GM19193 (cell line): ENCODE data around the gene GALNT8.

ENCODE experiments used
- POLR2A ChIP-seq: IDR thresholded peaks from 4 replicates; pipeline ENCODE4 v1.6.1; 2011; ENCODE audit not compliant: insufficient read depth, insufficient read length; ENCODE audit errors: extremely low read depth

The GALNT8 gene, protein sequence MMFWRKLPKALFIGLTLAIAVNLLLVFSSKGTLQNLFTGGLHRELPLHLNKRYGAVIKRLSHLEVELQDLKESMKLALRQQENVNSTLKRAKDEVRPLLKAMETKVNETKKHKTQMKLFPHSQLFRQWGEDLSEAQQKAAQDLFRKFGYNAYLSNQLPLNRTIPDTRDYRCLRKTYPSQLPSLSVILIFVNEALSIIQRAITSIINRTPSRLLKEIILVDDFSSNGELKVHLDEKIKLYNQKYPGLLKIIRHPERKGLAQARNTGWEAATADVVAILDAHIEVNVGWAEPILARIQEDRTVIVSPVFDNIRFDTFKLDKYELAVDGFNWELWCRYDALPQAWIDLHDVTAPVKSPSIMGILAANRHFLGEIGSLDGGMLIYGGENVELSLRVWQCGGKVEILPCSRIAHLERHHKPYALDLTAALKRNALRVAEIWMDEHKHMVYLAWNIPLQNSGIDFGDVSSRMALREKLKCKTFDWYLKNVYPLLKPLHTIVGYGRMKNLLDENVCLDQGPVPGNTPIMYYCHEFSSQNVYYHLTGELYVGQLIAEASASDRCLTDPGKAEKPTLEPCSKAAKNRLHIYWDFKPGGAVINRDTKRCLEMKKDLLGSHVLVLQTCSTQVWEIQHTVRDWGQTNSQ

DNA sequence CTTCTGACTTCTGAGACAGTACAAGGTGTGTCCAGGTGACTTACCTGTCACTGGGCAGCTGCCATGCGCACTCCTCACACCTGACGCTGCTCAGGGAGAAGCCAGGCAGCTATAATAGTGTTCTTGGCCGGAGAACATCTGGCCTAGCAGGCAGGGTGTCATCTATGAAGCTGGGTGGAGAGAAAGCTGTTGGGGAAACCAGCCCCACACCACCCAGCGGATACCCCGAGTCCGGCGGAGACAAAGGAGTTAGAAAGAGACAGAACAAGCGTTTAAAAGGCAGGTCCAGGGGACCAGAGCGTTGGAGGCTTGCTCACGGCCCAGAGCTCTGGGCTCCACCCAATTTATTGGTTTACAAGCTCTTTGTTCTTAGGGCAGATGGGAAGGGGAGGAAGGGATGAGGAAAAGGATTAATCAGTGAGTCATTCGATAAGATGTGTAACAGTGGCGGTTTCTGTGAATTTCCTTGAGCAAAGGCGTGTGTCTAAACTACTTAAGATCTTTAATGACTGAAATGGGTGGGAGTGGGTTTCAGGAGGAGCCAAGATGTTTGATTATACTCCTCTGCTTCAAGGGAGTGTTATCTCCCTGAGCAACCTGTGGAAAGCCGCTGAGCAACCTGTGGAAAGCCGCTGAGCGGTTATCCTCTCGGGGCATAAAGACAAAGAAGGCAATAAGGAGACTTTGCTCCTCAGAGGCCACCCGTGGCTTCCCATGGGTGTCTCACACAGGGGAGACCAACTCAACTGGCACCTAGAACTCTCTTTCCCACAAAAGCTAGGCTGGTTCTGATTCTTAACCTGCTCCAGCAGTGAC lies at the start of gene GALNT8:
GALNT8 (plus strand) TSS at position 580 of the 816 bp plus-strand sequence. CDS start 278 bp downstream, outside the sequence.
- no peak for TF ChIP-seq POLR2A

DNA sequence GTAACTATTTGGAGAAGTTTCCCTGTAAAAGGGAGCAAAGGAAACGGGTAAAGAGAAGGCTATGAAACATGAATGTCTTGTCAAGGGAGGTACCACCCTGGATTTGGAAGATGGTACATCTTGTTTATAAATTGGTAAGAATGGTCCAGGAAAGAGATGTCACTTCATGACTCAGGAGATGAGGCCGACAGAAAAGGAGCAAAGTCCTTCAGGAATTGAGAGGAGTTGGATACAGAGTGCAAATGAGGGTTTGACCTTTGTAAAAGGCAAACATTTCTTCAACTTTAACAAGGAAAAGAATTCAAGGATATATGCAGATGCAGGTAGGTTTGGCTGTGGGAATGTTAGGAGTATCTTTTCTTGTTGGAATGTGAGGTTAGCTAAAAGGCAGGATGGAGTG lies 40.5 kb upstream of the GALNT8 start:
- no peak for TF ChIP-seq POLR2A

GRCh38 chr12:4681732-4682131 lies 38.5 kb upstream of the GALNT8 start:
- TF ChIP-seq POLR2A = no peak

GRCh38 chr12:4685317-4685716 lies 34.9 kb upstream of the GALNT8 start:
- TF ChIP-seq POLR2A = no peak

- TF ChIP-seq POLR2A = no peak
Measured at GRCh38 chr12:4690760-4691159, 29.4 kb upstream of the GALNT8 start.

DNA sequence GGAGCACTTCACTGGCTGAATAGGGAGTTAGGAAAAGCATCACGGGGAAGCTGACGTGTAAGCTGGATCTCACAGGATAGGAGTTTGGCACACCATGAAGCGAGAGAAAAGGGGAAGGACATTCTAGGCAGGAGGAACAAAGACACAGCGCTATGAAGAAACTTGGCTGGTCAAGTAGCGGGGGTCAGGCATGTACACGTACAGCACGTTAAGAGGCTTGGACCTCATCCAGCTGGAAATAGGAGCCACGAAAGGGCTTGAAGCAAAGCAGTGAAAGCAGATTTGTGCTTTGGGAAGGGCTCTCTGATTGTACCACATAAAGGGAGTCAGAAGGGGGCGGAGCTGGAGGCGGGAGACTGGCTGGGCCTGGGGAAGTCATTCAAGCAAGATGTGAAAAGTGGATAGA lies 19.6 kb upstream of the GALNT8 start:
- TF ChIP-seq POLR2A = no peak

DNA sequence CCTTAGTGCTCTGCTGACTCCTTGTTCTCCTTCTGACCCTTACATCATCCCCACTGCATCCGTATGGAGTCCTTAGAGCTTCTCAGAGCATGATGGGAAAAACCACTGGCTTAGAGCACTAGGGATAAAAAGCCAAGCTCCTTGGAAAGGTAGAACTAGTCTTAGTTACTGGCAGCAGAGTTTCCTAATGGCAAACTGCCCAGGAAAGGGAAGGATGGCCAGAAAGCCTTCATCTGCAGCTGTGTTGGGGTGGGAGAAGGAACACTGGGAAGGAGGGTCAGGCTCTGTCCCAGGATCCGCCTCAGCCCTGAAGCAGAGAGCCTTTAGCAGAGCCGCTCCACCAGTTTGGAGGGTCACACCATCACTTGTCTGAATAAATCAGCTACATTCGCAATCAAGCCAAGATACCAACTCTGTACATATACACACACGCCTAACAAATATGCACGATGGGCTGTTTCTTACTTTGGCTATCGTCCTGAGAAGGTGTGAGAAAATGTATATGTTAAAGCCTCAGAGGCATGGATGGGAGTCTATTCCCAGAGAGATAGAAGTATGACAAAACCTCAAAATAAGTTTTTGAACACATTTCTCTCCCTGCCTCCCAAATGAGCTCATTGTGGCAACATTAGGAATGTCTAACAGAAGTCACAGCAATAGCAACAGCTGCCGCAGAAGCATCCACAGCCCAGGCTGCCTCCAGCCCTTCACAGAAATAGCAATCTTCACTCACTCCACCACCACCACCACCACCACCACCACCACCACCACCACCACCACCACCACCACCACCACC lies 18.6 kb upstream of the GALNT8 start:
- no peak for TF ChIP-seq POLR2A

DNA sequence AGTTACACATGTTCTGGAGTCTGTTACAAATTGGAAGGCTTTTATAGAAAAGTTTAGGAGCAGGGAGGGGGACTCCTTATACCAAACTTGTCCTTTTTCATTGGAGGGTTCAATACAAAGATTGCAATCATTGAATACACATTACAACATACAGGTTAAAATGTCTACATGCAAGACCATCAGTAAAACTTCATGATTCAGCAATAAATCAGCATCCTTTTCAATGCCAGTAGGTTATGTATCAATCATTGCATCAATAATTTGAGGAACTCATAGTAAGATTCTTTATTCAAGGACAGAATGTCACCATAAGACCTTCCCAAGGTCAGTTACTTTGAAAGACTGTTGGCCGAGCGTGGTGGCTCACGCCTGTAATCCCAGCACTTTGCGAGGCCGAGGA lies 16.5 kb upstream of the GALNT8 start:
- no peak for TF ChIP-seq POLR2A

- no peak for TF ChIP-seq POLR2A
Measured at GRCh38 chr12:4705824-4706223, 14.4 kb upstream of the GALNT8 start.

- TF ChIP-seq POLR2A = no peak
Measured at GRCh38 chr12:4707306-4707705, 12.9 kb upstream of the GALNT8 start.

- TF ChIP-seq POLR2A = no peak
Measured at GRCh38 chr12:4710113-4710512, 10.1 kb upstream of the GALNT8 start.

DNA sequence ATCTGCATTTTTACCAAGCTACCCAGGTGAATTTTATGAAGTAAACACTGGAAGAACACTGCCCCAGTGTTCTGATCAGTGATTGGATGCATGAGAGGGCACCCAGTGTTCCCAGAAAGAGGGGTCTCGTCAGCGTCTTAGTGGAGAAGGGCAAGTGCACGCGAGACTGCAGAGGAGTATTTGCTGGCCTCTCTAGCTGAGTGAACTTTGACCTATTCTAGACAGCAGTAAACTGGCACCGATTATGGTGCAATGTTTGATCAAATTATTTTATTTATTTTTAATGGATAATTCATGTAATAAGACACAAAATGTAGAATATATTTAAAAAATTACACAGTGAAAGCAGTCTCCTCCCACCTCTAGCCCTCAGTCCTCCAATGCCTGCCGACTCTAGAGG lies 5.3 kb upstream of the GALNT8 start:
- TF ChIP-seq POLR2A = no peak

DNA sequence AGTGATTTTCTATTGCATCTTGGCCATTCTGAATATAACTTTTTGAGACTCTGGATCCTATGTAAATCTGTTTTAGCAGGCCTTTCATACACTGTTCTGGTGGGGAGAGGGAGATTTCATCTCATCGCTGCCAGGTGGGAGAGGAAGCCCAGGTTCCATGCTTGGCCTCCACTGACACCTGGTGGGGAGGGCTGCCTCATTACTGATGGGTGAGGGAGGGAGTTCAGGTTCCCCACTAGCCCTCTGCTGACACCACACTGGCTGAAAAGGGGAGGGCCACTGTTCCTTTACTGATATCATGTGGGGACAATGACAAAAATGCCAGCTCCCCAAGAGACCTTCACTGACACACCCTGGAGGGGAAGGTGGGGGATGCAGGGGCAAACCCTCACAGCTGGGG lies 2.4 kb upstream of the GALNT8 start:
- TF ChIP-seq POLR2A = no peak

- TF ChIP-seq POLR2A = no peak
Measured at GRCh38 chr12:4720637-4720995, 416 bp downstream of the GALNT8 start.

DNA sequence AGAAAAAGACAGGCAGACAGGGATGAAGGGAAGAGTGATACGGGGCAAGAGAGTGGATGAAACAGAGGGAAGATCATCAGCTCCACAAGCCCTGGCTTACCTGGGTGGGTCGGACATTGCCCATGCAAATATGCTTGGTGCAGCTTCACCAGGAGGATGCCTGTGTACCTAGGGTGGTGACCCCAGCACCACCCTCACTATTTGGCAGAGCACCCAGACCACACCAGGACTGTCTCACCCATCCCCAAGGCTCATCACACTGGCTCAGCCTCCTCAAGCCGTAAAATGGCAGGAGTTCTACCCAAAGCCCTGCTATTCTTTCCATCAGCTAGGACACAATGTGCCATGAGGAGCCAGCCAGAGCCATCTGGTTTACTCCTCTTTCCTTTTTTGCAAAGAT lies 3.0 kb downstream of the GALNT8 start:
- no peak for TF ChIP-seq POLR2A

DNA sequence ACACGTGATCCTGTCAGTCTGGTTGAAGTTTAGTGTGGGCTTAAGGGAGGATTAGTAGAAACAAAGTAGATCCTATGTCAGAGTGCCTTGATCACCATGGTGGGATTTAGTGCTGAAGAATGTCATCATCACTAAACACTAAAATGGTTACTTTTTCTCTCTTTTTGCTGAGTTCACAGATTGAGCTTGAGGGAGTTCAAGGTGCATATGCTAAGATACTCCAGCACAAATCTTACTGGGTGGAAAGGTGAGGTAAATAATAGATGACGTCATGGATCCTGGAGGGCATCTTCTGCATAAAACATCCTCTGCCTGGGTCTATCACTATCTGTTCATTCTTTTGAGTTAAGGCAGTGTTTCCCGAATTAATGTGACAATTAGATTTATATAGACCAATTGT lies 4.9 kb downstream of the GALNT8 start:
- TF ChIP-seq POLR2A = no peak
